ENCODE data around the gene CLTA.

DNA sequence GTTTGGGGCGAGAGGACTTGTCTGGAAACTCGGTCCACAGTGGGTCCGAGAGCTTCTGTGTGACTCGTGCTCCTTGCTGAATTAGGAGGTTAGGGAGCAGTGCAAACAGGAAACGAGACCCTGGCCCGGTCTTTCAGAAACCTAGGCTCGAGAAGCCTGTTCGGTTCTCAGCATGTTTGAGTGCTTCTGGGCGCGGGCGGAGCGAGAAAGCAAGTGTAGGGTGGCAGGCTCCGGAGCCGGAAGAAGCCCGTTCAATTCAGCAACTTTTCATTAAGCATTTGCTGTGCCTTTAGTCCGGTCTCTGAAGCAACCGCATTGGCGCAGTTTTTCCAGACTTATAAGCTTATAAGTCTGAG is 547 bp downstream of the CLTA start:
- no peak for TF ChIP-seq POLR2A (IDR thresholded peaks at IDR 0.05)
- TF ChIP-seq, protein P1, sequence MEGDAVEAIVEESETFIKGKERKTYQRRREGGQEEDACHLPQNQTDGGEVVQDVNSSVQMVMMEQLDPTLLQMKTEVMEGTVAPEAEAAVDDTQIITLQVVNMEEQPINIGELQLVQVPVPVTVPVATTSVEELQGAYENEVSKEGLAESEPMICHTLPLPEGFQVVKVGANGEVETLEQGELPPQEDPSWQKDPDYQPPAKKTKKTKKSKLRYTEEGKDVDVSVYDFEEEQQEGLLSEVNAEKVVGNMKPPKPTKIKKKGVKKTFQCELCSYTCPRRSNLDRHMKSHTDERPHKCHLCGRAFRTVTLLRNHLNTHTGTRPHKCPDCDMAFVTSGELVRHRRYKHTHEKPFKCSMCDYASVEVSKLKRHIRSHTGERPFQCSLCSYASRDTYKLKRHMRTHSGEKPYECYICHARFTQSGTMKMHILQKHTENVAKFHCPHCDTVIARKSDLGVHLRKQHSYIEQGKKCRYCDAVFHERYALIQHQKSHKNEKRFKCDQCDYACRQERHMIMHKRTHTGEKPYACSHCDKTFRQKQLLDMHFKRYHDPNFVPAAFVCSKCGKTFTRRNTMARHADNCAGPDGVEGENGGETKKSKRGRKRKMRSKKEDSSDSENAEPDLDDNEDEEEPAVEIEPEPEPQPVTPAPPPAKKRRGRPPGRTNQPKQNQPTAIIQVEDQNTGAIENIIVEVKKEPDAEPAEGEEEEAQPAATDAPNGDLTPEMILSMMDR (IDR thresholded peaks at IDR 0.05) = no peak
